Activated CD4-positive, CD25-positive, alpha-beta regulatory T cell treated with anti-CD3 and anti-CD28 coated beads, Interleukin-2, amount 50 U/mL, for 24 hours (primary cell): ENCODE data around the gene ARID1A.
"Not testable (repeated sequence)": the region's sequence is repeated elsewhere in the genome, so short reads cannot be mapped to it uniquely, and the experiment has no call there.

Experiments used
- ATAC-seq, 2 donors: fragments of 150-1000 bp; cut with Tn5 transposase; one replicate each; pipeline ENCODE4 v1.10.0; 2021; ENCODE audit warnings: mild to moderate bottlenecking in 1 of 2, moderate library complexity in 1 of 2

The ARID1A gene

GRCh38 chr1:26697978-26698849, 2.4 kb downstream of the ARID1A start:
- peak; percentile 26 to 38 for ATAC-seq

DNA sequence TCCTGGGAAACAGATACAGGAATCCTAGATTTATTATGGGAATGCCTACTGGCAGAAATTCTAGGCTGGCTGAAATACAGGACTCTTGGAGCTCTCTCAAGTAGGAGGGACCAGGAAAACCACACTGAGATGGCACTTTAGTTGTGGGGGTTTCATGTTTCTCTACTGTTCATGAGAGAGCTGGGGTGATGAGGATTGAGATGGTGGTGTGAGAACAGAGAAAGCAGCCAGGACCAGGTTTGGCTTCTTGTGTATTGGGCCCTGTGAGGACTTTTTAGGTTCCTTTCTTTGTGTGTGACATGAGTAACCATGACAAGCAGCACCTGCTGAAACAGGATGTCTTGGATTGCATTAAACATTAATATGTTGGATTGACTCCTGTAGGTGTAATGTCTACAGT, 4.9 kb downstream of the ARID1A start:
- ATAC-seq = no peak

GRCh38 chr1:26701266-26701994, 5.6 kb downstream of the ARID1A start:
- ATAC-seq = no peak

GRCh38 chr1:26701995-26702679, 6.3 kb downstream of the ARID1A start:
- ATAC-seq = no peak

- ATAC-seq = peak; percentile 42 to 61
Observed at GRCh38 chr1:26702680-26703038, 6.8 kb downstream of the ARID1A start.

GRCh38 chr1:26703478-26703877, 7.7 kb downstream of the ARID1A start:
- no peak for ATAC-seq

DNA sequence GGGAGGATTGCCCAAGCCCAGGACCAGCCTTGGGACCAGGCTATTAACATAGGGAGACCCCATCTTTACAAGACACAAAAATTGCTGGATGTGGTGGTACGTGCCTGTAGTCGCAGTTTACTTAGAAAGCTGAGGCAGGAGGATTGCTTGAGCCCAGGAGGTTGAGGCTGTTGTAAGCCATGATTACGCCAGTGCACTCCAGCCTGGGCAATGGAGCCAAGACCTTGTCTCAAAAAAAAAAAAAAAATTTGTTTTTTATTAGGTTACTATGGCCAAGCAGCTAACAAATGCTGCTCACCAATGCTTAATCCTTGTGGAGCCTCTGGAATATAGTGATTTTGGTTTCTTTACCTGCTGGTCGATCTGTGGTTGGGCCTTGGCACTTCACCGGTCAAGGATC, 8.8 kb downstream of the ARID1A start:
- no peak for ATAC-seq

- not testable (repeated sequence) for ATAC-seq
Observed at GRCh38 chr1:26705227-26705626, 9.4 kb downstream of the ARID1A start.

- no peak for ATAC-seq
Observed at GRCh38 chr1:26705788-26706311, 10.0 kb downstream of the ARID1A start.

DNA sequence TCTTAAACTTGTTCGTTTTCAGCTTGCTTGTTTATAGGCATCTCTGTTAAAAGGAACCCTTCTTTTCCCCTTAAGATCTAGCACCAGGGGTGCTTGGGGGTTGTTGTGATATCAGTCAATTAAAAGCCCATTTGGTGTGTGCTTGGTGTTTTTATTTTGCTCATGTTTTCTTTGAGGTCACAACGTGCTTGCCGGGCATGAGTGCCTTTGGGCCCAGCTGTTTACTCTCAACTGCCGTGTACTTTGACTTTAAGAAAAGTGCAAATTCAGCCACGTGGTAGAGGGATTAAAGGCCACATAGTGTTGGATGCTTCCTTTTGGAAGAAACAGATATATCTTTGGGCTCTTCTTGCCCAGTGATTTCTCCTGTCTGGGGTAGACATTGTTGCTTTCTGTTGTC, 10.5 kb downstream of the ARID1A start:
- ATAC-seq = no peak

DNA sequence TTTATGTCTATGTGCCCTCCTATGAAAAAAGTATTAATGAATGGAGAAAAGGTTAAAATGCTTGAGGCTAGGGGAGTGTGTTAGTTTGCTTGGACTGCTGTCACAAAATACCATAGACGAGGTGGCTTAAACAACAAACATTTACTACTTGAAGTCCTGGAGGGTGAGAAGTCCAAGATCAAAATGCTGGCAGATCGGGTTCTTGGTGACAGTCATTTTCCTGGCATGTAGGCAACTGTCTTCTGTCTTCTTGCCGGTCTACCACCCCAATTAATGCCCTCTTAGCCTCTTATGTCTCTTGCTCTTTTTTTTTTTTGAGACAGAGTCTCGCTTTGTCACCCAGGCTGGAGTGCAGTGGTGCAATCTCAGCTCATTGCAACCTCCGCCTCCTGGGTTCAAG, 15.0 kb downstream of the ARID1A start:
- no peak for ATAC-seq

DNA sequence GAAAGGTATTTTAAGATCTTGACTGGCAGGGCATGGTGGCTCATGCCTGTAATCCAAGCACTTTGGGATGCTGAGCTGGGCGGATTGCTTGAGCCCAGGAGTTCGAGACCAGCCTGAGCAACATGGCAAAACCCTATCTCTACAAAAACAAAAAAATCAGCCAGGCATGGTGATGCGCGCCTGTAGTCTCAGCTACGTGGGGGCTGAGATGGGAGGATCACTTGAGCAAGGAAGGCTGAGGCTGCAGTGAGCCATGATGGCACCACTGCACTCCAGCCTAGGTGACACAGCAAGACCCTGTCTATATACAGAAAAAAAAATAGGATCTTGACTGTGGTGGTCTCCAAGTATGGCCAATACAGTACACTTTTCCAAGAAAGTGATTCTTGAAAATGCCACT, 16.0 kb downstream of the ARID1A start:
- ATAC-seq = no peak

GRCh38 chr1:26717017-26717491, 21.2 kb downstream of the ARID1A start:
- no peak for ATAC-seq

DNA sequence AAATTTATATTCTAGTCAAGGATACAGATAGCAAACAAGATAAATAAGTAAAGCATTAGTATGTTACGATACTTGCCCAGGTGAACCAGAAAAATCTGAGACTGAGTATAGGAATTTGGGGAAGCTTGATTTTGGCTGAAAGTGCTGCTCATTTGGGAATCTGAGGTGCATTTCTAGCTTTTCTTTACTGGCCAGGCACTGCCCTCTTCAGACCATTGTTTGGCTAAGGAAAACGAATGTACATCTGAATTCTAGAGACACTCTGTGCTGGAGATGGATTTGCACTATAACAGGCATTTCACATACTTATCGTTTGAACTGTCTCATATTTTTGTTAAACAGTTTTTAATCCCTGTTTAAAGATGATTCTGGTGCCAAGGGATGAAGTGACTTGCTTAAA, 23.4 kb downstream of the ARID1A start:
- no peak for ATAC-seq

- peak; percentile 73 to 81 for ATAC-seq
Observed at GRCh38 chr1:26721669-26722355, 26.0 kb downstream of the ARID1A start.

DNA sequence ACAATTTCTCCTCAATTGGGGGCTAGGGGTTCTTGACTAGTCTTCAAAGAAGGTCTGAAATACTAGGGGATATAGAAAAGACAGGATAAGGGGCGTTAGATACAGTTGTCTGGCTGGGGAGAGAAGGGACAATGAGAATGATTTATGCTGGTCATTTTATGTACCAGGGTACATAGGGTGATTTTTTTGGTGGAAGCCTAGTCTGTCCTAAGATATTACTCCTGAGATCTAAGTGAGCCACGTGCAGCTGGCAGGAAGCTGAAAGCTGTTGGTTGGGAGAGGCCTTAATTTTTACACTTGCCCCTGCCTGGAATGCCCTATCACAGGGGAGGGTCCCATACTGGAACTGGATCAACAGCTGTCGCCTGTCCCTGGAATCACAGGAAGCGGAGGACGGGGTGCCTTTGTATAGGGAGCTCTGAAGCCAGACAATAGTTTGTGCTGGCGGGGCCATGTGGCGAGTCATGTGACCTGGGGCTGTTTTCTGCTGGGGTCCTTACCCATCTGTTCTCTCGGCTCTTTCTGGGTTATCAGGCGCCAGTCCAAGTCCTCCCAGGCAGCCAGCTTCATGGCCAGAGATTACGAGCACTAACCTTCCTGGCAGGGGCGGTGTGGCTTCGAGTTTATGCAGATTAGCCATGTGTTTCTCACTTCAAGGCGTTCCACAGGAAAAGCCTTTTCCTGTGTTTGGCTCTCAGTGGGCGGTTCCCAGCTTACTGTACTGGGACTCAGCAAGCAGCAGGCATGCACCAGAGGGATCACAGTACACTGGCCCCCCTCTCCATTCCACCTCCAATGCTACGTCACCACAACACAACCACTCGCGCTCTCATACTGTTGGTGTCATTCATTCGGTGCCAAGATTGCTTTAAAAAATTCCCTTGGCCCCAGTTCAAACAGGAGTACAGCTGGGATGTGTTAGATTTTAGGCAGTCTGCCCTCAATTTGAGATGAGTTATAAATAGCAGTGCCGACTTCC, 27.5 kb downstream of the ARID1A start:
- ATAC-seq = peak; percentile 27 to 29

- no peak for ATAC-seq
Observed at GRCh38 chr1:26724118-26724517, 28.3 kb downstream of the ARID1A start.

DNA sequence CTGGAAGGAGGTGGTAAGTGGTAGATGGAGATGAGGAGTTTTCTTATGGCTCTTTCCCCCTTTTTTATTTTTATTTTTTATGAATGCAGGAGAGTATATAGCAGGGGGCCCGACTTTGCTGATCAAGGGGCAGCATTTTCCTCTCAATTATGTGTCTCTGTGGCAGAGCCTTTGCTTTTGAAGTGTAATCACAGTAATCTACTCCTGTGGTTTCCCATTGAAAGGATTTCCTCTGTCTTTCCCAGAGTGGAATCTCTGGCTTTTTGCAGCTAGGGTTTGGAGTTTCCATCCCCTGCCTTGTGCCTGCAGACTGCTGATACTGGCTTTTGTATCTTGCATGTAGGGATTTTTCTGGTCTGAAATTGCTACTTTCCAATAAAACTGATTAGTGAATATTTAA, 29.1 kb downstream of the ARID1A start:
- no peak for ATAC-seq

- ATAC-seq = not testable (repeated sequence)
Observed at GRCh38 chr1:26725904-26726303, 30.1 kb downstream of the ARID1A start.

DNA sequence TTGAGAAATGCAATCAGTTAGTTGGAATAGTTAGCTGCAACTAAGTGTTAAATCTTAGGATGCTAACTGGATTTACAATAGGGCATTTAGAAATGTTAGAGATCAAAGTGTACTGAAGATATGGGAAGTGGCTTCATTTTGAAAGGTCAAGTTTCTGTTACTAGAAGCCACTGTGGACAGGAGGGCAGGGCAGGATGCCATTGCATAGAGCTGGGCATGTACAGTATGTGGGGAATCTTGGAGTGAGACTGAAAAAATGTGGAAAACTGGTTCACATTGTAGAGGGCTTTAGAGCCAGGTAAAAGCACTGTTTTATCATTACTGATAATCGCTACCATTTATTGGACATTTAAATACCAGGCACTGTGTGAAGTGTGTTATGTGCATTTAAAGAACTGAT, 31.0 kb downstream of the ARID1A start:
- no peak for ATAC-seq

- ATAC-seq = no peak
Observed at GRCh38 chr1:26727476-26727875, 31.7 kb downstream of the ARID1A start.
